Measurements from ENCODE around the gene EIF1AY. TPM values are rescaled to one million over a fixed set of nuclear protein-coding genes. Genes with fewer than 3 reads are reported as not detected.
"Not testable (repeated sequence)": the region's sequence is repeated elsewhere in the genome, so short reads cannot be mapped to it uniquely, and the experiment has no call there.

The EIF1AY gene, protein sequence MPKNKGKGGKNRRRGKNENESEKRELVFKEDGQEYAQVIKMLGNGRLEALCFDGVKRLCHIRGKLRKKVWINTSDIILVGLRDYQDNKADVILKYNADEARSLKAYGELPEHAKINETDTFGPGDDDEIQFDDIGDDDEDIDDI
- not detected in 2 replicates for total RNA-seq (2014; rRNA removed; shearing (Covaris generic))

DNA sequence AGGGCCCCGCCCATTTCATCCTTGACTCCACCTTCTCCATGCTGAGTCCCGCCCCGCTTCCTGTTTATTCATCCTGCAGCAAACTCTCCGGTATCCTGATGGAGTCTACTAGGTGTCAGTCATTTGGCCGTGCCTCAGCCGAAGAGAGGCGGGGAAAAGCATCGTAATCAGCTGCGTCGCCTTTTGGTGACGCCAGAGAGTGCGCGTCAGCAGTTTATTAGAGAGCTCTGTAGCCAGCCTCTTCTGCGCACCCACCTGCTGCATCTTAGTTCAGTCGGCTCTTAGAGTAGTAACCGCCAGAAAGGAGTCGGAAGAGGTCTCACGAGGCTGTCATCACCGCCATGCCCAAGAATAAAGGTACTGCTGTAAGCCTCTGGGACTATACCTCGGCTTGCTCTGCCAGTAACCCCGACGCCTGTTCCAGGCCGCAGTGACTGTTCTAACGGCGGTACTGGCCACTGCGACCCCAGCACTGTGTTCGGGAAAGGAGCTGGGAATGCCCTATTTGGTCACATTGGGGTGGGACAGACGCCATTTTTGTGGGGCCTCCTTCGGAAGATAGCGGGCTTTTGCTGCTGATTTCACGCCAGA is at the start of gene EIF1AY:
Gene EIF1AY (plus strand): TSS at position 246 of the 591 bp plus-strand sequence. CDS start 96 bp downstream, at position 342.
- no peak for DNase-seq (ENCODE audit: low spot score)

DNA sequence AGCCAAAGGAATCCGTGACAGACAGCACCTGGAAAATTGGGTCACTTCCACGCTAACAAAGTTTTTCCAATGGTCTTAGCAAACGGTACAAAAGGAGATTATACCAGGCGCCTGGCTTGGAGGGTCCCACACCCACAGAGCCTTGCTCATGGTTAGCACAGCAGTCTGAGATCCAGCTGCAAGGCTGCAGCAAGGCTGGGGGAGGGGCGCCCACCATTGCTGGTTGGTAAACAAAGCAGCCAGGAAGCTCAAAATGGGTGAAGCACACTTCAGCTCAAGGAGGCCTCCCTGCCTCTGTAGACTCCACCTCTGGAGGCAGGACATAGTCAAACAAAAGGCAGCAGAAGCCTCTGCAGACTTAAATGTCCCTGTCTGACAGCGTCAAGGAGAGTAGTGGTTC is 47.1 kb upstream of the EIF1AY start:
- no peak for DNase-seq (ENCODE audit: low spot score)

DNA sequence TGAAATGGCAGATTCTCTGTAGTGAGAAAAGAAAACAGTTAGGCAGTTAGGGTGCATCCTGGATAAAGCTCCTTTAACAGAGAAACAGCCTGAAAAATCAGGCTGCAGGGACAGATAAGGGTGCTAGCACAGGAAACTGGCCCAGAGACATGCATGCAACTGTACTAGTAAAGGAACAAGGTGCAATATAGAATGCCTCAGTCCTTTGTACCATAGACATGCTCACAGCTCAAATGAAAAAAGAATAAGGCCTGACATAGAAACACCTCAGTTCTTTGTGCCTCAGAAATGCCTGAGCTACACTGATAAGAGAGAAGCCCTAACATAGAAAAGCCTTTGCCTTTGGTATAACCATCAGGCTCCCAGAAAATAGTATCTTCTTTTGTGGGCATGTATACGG is 37.4 kb upstream of the EIF1AY start:
- no peak for DNase-seq (ENCODE audit: low spot score)

DNA sequence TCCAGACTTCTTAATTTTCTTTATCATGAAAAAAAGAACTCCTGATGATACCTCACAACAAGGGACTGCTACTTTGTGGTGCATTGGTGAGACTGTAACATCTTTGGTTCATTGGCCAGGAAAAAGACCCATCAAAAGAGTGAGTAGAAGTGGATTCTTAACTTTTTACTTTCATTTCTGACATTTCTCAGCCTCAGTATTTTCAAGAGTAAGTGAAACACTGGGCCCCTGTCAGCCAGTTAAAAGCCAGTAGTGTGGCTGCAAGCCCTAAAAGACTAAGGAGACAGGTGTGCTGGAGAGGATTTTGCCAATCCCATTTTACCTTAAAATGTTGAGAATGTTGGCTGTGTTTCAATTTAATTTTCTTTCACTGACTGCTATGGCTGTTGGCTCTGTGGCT is 36.6 kb upstream of the EIF1AY start:
- no peak for DNase-seq (ENCODE audit: low spot score)

DNA sequence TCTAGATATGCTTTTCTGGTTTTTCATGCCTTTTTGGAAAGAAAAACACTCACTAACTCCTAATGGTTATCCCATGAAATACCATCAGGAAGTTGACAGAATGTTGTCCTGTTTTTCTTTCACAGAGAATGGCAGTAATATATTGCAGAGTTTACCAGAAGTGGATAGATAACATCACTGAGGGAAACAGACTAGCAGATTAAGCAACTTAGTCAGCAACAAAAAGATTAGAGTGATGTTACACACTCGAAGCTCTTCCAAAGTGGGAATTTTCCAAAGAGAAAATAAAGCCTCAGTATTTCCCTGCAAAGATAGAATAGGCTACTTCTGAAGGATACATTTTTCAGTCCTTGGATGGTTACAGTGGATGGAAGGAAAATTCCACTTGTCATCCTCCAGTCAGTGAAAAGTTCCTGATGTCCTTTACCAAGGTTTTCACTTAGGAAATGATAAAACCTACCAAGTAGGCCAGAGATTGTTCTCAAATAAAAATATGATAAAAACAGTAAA is 31.1 kb upstream of the EIF1AY start:
- DNase-seq (ENCODE audit: low spot score), result no peak

DNA sequence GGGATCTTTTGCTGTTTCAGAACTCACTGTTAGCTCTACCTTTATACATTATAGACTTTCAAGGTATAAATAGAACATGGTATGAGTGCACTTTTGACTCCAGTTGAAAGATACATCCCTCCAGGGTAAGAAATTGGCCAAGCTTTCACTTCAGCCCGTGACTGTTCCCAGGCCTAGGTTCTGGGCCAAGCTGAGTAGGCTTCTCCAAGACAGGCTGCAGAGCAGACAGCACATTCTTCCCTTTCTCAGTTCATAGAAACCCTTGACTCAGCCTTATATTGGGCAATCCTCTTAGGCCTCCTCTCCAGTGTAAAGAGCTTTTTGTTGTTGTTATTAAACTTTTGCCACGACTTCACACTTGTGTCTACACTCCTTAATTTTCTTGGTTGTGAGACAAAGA is 29.5 kb upstream of the EIF1AY start:
- no peak for DNase-seq (ENCODE audit: low spot score)

DNA sequence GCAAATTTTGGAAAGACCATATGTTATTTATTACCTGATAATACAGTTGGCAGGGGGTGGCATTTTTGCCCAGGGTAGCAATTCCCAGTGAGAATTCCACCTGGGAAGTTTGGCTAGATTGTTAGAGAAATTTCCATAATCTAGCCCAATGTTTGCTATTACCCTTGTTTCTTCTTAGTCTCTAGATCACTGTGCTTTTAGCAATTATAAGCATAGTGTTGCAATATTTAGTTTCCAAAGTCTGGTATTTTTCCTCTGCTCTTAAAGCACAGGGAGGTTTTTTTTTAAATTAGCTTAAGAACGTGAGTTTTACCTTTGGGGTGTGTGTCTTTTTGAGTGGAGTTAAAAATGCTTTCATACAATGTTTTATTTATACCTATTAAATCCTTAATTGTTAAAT is 26.3 kb upstream of the EIF1AY start:
- no peak for DNase-seq (ENCODE audit: low spot score)

DNA sequence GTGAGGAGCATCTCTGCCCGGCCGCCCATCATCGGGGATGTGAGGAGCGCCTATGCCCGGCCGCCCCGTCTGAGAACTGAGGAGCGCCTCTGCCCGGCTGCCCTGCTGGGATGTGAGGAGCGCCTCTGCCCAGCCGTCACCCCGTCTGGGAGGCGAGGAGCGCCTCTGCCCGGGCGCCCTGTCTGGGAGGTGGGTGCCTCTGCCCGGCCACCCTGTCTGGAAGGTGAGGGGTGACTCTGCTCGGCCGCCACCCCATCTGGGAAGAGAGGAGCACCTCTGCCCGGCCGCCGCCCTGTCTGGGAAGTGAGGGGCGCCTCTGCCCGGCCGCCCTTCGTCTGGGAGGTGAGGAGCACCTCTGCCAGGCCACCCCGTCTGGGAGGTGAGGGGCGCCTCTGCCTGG is 23.7 kb upstream of the EIF1AY start:
- no peak for DNase-seq (ENCODE audit: low spot score)

DNA sequence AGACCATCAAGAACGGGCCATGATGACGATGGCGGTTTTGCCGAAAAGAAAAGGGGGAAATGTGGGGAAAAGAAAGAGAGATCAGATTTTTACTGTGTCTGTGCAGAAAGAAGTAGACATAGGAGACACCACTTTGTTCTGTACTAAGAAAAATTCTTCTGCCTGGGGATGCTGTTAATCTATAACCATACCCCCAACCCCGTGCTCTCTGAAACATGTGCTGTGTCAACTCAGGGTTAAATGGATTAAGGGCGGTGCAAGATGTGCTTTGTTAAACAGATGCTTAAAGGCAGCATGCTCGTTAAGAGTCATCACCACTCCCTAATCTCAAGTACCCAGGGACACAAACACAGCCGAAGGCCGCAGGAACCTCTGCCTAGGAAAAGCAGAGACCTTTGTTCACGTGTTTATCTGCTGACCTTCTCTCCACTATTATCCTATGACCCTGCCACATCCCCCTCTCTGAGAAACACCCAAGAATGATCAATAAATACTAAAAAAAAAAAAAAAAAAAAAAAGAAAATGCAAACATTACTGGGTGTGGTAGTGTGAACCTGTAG is 22.7 kb upstream of the EIF1AY start:
- not testable (repeated sequence) for DNase-seq (ENCODE audit: low spot score)

DNA sequence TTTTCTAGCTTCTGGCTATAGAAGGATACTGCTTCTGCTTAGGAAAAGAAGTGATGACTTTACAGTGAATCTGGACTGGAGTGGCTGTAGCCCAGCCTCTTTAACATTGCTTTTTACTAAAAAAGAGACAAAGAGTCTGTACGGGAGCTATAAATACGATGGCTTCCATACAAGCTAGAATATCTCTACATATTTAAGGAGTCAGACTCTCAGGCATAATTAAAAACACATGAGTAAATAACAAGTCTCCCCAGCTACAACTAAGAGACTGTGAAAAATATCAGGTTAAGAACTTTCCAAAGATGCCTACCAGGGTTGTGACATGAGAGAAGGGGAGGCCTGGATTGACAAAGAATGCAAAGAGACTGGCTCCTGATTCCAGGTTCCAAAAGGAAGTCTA is 19.8 kb upstream of the EIF1AY start:
- DNase-seq (ENCODE audit: low spot score), result no peak

DNA sequence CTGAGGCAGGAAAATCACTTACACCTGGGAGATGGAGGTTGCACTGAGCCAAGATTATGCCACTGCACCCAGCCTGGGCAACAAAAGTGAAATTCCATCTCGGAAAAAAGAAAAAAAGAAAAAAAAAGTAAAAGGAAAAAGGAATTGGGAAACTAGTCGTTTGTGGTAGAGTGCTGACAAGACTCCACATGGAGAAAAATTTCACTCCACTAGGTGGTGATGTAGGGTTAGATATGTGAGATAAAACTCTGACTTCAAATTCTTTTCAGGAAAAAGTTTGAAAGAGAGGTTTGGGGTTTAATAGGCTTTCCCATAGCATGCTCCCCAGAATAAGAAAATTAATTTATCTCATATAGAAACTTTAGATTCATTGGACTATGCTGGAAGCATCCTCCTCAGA is 16.9 kb upstream of the EIF1AY start:
- DNase-seq (ENCODE audit: low spot score), result no peak

DNA sequence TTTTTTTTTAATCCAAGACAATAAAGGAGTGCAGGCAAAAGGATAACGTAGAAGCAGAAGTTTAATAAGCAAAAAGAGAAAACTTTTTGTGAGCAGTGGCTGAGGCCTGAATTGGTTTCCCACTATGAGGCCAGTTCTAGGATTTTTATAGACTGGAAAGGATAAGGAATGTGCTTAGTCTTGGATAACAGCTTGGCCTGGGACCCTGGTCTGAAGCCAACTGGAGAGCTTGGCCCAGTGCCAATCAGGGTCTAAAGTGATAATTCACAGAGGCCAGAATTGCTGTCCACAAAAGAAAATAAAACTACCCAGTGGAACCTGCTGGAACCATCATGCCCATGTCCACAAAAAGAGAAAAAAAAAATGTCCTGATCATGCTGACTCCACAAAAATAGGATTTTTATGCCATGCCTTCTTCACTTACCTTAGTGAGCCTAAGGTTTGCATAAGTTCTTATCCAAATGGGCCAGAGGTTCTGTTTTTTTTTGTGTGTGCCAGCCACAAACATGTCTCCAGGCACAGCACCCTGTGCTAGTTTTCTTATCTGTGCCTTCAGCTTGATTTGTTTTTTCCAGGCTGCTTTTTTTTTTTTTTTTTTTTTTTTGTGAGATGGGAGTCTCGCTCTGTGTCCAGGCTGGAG is 15.6 kb upstream of the EIF1AY start:
- no peak for DNase-seq (ENCODE audit: low spot score)

DNA sequence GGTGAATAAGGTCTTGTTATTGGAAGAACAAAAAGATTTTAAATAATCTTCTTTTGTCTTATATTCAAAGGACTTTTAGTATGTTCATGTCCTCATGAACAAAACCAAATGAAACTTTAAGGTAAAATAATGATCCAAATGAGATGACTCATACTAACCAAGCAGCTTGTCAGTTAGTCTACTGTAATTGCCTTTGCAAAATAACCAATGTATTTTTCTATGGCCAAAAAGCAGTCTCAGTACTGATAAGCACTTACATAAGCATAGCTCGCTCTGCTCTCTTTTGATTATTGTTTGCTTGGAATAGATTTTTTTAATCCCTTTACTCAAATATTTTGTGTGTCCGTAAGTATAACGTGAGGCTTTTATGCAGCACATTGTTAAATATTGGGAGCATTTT is 4.3 kb upstream of the EIF1AY start:
- DNase-seq (ENCODE audit: low spot score), result no peak

DNA sequence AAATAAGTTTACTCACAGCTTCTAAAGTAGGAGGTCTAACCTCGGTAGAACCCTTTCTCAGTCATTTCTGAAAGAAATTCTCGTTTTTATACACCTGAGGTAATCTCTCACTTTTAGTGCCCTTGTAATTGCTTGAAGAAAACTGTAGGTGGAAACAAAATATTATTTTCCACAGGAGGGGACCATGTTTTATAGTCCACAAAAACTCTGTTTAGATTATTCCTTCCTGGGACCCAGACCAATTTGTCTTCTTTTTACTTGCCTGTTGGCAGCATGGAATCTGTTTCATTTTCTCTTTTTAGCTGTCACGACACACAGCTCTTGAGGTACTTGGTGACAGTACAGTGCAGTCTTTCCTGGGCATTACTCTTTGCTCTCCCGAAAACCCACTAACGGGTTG is 930 bp downstream of the EIF1AY start:
- no peak for DNase-seq (ENCODE audit: low spot score)

DNA sequence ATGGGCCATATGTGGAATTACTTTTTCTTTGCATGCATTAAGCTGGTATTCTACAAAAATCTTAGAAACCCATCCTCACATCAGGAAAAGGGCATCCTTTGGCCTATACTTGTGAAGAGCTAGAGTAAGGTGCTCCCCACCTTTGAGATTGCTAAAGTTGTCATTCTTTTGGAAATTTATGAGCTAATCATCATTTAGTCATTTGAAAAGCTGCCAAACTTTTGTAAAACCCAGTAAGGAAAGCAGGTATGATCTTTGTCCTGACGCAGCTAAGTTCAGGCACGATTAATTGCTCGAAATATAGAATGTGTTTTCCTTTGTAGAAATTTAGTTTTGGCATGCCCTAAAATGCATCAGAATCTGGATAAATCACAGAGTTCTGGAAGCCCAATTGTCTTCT is 2.6 kb downstream of the EIF1AY start:
- DNase-seq (ENCODE audit: low spot score), result no peak

DNA sequence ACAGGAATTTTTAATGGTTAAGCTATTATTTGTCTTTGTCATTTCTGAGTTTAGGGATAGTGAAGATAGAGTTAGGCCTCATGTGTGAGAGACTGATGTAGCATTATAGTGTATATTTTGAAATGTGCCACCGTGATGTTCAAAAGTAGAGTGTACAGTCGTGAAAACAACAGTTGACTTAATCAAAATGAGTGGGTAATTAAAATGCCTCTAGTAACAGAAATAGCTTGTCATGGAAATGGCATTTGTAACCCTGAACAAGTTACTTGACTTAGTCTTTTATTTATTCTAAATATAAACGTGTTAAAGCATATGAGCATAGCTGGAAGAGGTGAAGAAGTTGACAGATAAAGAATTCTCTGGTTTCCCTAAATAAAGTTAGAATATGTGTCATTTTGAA is 6.1 kb downstream of the EIF1AY start:
- DNase-seq (ENCODE audit: low spot score), result no peak

DNA sequence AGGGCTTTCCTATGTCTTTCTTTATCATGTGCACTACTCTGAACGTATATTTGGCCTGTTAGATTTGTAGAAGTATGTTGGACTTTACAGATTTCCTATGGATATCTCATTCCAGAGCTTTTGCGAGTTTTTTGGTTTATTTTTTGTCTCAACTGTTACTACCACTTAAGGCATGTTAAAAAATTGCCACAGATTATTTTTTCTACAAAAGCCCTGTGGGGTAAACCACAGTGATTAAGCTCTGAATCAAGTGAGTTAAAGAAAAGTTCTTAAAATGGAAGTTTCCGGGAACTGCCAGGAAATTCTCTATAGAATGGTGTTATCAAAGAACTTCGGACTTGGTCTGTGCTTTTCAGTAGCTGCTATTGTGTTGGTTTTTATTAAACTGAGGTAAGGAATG is 10.6 kb downstream of the EIF1AY start:
- no peak for DNase-seq (ENCODE audit: low spot score)

Small RNA genes lying within 50 kb of the gene (small RNA-seq; reads per million reads assigned to genes)
- gene KDM5DP1, result not detected

Other genes with a start within 250 kb of the EIF1AY start
- gene RPS4Y2, start 180.3 kb downstream of the EIF1AY start, total RNA-seq (2014; rRNA removed; shearing (Covaris generic)), result not detected in 2 replicates